GM12874 (cell line): ENCODE data around the gene LIMS2.

Experiments used
- TF ChIP-seq, protein P1 (sequence below): IDR thresholded peaks from 2 replicates; pipeline ENCODE4 v1.5.1; 2011; ENCODE audit warnings: low read depth, mild to moderate bottlenecking, control low read depth, low read length, moderate library complexity; ENCODE audit not compliant: insufficient read depth

Gene LIMS2

DNA sequence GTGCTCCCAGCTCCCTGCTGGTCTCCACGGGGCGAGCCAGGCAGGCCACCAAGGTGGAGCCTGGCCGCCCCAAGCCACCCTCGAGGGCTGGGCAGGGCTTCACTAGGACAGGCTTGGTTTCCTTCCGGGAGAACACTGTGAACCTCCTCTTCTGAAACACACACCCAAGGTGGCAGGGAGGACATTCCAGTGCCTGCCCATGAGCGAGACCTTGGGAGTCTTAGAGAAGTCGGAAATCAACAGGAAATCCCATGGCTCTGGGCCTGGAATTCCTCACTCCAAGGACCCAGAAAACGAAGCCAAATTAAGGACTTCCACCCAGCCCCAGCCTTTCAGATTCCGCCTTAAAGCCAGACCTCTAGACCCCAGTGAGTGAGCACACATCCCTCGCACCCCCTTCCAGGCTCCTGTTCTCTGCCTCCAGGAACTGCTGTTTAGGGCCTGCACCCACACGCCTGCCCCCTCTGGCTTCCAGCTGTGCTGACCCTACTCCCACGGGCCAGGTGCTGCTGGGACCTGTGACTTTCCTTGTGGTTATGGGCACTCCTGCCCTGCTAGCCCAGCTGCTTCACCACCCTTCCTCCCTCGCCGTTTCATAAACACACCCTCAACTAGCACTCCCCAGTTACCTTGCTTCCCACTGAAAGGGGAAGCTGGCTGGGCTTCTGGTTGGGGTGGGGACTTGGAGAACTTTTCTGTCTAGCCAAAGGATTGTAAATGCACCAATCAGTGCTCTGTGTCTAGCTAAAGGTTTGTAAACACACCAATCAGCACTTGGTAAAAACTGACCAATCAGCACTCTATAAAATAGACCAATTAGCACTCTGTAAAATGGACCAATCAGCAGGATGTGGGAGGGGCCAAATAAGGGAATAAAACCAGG lies 15.7 kb downstream of the LIMS2 start:
- TF ChIP-seq, protein P1, sequence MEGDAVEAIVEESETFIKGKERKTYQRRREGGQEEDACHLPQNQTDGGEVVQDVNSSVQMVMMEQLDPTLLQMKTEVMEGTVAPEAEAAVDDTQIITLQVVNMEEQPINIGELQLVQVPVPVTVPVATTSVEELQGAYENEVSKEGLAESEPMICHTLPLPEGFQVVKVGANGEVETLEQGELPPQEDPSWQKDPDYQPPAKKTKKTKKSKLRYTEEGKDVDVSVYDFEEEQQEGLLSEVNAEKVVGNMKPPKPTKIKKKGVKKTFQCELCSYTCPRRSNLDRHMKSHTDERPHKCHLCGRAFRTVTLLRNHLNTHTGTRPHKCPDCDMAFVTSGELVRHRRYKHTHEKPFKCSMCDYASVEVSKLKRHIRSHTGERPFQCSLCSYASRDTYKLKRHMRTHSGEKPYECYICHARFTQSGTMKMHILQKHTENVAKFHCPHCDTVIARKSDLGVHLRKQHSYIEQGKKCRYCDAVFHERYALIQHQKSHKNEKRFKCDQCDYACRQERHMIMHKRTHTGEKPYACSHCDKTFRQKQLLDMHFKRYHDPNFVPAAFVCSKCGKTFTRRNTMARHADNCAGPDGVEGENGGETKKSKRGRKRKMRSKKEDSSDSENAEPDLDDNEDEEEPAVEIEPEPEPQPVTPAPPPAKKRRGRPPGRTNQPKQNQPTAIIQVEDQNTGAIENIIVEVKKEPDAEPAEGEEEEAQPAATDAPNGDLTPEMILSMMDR, result no peak

DNA sequence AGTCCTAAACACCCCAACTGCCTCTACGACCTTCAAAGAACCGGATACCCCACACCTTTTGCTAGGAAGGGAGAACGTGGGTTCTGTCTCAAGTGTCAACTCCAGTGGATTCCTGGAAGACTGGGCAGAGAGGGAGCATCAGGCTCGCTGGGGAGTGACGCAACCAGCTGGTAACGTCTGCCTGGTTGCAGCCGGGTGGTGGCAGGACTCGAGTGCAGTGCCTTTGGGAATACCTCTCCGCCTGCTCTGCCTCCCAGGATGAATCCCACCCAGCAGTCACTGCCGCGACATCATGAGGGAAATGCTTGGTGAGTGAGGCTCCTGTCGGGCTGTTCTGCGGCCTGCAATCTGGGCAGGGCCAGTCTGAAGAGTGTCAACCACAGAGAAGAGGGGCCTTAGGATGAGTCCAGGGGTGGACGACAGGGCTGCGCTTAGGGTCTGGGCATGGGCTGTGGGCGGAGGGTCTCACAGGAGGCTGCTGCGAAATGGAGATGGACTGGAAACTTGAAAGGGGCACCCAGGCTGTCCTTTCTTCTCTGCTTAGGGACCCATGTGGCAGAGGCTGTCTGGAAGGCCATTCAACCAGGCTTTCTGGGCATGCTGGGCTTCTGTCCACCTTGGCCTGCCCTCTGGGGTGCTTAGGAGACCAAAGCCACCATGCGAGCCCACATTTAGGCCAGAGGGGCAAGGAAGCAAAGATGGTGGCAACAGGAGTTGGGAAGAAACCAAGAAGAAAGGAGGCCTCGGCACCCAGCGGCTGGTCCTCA lies 16.5 kb downstream of the LIMS2 start:
- TF ChIP-seq, protein P1, result no peak

DNA sequence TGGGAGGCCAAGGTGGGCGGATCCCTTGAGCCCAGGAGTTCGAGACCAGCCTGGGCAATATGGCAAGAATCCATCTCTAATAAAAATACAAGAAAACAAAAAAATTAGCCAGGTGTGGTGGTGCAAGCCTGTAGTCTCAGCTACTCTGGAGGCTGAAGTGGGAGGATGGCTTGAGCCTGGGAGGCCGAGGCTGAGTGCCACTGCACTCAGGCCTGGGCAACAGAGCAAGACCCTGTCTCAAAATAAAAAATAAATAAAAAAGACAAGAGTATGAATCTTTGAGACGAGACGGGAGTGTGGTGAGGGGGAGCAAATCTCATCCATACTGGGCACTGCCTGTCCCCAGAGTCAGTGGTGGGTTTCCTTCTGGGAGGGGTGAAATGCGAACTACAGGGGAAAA lies 17.2 kb downstream of the LIMS2 start:
- TF ChIP-seq, protein P1, result no peak

DNA sequence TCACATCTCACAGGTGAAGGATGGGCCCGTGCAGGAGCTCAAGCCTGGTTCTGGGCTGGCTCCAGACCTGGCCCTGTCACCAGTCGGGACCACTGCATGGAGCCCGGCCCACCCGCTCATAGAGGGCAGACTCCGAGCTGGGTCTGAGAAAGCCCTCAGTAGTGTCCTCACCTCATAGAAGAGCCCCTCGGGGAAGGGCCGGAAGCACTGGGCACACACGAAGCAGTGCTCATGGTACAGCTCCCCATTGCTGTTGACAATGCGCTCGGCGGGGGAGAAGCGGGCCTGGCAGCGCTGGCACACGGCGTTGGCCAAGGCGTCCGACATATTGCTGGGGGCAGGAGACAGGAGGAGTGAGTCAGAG lies 18.1 kb downstream of the LIMS2 start:
- TF ChIP-seq, protein P1, result no peak

DNA sequence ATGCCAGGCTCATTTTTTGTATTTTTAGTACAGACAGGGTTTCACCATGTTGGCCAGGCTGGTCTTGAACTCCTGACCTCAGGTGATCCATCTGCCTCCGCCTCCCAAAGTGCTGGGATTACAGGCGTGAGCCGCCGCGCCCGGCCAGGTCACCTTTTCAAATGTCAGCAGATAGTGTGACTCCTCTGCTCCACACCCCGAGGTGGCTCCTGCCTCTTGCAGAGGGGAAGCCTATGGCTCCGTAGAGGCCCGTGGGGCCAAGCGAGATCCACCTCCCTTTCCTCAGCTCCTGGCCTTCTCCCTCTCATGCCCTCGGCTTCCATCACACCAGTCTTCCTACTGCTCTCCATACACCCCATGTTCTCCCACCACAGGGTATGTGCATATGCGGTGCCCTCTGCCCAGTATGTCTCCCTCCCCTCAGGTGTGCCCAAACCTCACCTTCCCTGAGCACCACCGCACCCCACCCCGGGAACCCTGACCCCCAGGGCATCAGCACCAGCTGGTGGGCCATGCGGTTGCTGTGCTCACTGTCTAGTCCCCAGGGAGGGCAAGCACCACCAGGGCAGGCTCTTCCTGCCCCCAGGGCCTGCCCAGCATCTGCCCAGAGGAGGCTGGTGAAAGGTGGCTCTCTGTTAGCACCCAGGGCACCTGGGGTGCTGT lies 18.6 kb downstream of the LIMS2 start:
- TF ChIP-seq, protein P1, result no peak

DNA sequence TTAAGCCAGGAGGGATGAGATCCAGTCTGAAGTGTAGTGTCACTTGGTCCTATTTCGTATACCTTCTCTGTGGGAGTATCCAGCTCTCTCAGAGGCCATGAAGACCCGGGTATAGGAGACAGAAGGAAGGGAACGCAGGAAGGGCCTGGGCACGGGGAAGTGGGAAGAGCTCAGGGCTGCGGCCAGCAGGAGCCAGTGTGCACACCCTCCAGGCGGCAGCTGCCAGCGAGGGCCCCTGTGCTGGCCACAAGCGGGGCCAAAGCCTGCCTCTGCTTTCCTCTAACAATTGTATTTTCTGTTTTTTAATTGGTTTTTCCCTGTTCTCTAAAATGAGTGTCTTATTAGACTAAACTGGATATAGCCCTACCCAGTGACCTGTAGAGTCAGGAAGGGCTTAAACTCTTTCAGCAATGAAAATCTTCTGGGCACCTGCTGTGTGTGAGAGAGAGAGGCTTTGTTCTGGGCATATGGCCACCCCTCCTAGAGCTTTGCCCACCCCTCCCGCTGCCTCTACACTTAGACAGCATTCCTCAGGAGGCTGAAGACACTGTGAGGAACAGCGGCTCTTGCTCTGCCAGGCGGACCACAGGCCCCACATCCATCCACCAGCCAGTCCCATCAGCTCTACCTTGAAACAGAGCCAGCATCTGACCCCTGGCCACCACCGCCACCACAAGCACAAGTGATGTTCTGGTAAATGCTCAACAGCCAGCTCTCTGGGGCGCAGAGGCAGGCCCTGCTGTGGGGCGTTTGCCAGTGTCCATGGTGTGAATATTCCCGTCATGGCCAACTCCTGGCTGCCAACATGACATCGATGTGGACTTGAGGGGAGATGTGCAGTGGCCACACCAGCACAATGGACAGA lies 19.9 kb downstream of the LIMS2 start:
- TF ChIP-seq, protein P1, result no peak
